Left colon (tissue), 2 donors: Measurements from ENCODE around the gene MGRN1. TPM values are rescaled to one million over a fixed set of nuclear protein-coding genes. Genes with fewer than 3 reads are reported as not detected.

Experiments used
- ATAC-seq: fragments of 200-7000 bp; cut with Tn5 transposase; one replicate; pipeline ENCODE4 v1.9.1; 2020; ENCODE audit warnings: mild to moderate bottlenecking, moderate library complexity
- DNase-seq, 2 donors: peaks; one replicate each; pipeline ENCODE4 v3.0.0-alpha.2; 2020
- intact Hi-C, 2 donors: fragments of 100-400 bp; cut with DNase I in 1 of 2; cut with micrococcal nuclease in 1 of 2; formaldehyde crosslinking; loops; one replicate each; pipeline versions ENCODE4 v1.11.2 to v1.14.0; 2022; cut with DNase I, micrococcal nuclease
- long read RNA-seq: library from polyadenylated mRNA; unstranded; transcript quantifications from one replicate; pipeline ENCODE4 v2.0.0, GENCODE V29; 2021
- total RNA-seq, 2 donors: library from RNA; stranded (reverse); fragmentation: NEBNext Ultra II Directional; extraction: Animal tissue kit (Norgen Biotek cat#: 25700); gene quantifications; one replicate each; pipeline ENCODE4 v1.2.1, GENCODE V29; 2021
- donor health status: DM: no; HTN: no; CAD: no.
- donor health status: DM: yes; HTN: yes; CAD: no.

The MGRN1 gene
- 10 to 100 TPM; 71.9 to 84.6 TPM for total RNA-seq
- long read RNA-seq, partial matches to known transcripts: 2 of 7 reads
- long read RNA-seq, other reads (novel, unspliced or antisense): 5 of 7 reads

GRCh38 chr16:4624015-4624826 is at the start of gene MGRN1:
Gene MGRN1, plus strand, starts transcription at chr16:4624826. Its CDS starts 135 bp downstream, at chr16:4624961.
- ATAC-seq (peak; percentile 93), DNase-seq (peak; percentile 93 to 96)
- intact Hi-C loops: no loop called here

- intact Hi-C loops: no loop called here
- ATAC-seq (no peak), DNase-seq (no peak)
Measured at GRCh38 chr16:4574919-4575705, 49.5 kb upstream of the MGRN1 start.

GRCh38 chr16:4576008-4576407 is 48.6 kb upstream of the MGRN1 start:
- intact Hi-C loops: no loop called here
- no peak for ATAC-seq
- DNase-seq: no peak

- ATAC-seq (no peak), DNase-seq (no peak)
- intact Hi-C loops: no loop called here
Measured at GRCh38 chr16:4578961-4579530, 45.6 kb upstream of the MGRN1 start.

- intact Hi-C loops: loop anchor here in 1 of 2 donors (10.0 kb wide), 1 partner anchor 65 kb away; no protein-coding TSS in a partner anchor
- no peak for ATAC-seq
Measured at GRCh38 chr16:4580250-4580649, 44.4 kb upstream of the MGRN1 start.

GRCh38 chr16:4583906-4584305 is 40.7 kb upstream of the MGRN1 start:
- no peak for DNase-seq
- no peak for ATAC-seq
- intact Hi-C loops: loop anchor here in 1 of 2 donors (10.0 kb wide), 1 partner anchor 69 kb away; no protein-coding TSS in a partner anchor

More at GRCh38 chr16:4580250-4580649, 44.4 kb upstream of the MGRN1 start:
- no peak for DNase-seq

- ATAC-seq (no peak), DNase-seq (no peak)
- intact Hi-C loops: loop anchor here in 1 of 2 donors (10.0 kb wide), 1 partner anchor 71 kb away; no protein-coding TSS in a partner anchor
Measured at GRCh38 chr16:4586291-4586690, 38.3 kb upstream of the MGRN1 start.

GRCh38 chr16:4588386-4588785 is 36.2 kb upstream of the MGRN1 start:
- ATAC-seq (no peak), DNase-seq (no peak)
- intact Hi-C loops: loop anchor here in 1 of 2 donors (10.0 kb wide), 1 partner anchor 74 kb away; no protein-coding TSS in a partner anchor

- ATAC-seq: no peak
- intact Hi-C loops: loop anchor here in 1 of 2 donors (10.0 kb wide), 1 partner anchor 74 kb away; no protein-coding TSS in a partner anchor
Measured at GRCh38 chr16:4588961-4589360, 35.7 kb upstream of the MGRN1 start.

GRCh38 chr16:4591191-4591590 is 33.4 kb upstream of the MGRN1 start:
- intact Hi-C loops: no loop called here
- ATAC-seq (peak; percentile 44), DNase-seq (no peak)

More at GRCh38 chr16:4588961-4589360, 35.7 kb upstream of the MGRN1 start:
- no peak for DNase-seq

GRCh38 chr16:4591706-4592470 is 32.7 kb upstream of the MGRN1 start:
- no peak for DNase-seq
- intact Hi-C loops: no loop called here

GRCh38 chr16:4593086-4593485 is 31.5 kb upstream of the MGRN1 start:
- intact Hi-C loops: no loop called here
- DNase-seq (no peak), ATAC-seq (no peak)

More at GRCh38 chr16:4591706-4592470, 32.7 kb upstream of the MGRN1 start:
- no peak for ATAC-seq

- DNase-seq (no peak), ATAC-seq (no peak)
- intact Hi-C loops: no loop called here
Measured at GRCh38 chr16:4594433-4595410, 29.9 kb upstream of the MGRN1 start.

- ATAC-seq (no peak), DNase-seq (no peak)
- intact Hi-C loops: no loop called here
Measured at GRCh38 chr16:4597174-4597573, 27.5 kb upstream of the MGRN1 start.

- DNase-seq: no peak
- intact Hi-C loops: no loop called here
- ATAC-seq: no peak
Measured at GRCh38 chr16:4599037-4599436, 25.6 kb upstream of the MGRN1 start.

GRCh38 chr16:4599545-4599944 is 25.1 kb upstream of the MGRN1 start:
- intact Hi-C loops: no loop called here
- DNase-seq (no peak), ATAC-seq (no peak)
